Peyer's patch (tissue), 4 donors: ENCODE data around the gene FPR1.

Experiments
- CTCF ChIP-seq, 6 experiments: fragments of 450-650 bp in 4 of 6; fragments of 200-600 bp in 2 of 6; sonication (generic) in 1 of 6; IDR thresholded peaks; one replicate each; pipeline ENCODE4 v1.5.1; 2017 to 2019; ENCODE audit warnings: antibody characterized with exemption in 6 of 6, mild to moderate bottlenecking in 3 of 6, moderate library complexity in 1 of 6
- POLR2A ChIP-seq, 2 donors: fragments of 450-650 bp; IDR thresholded peaks; one replicate each; pipeline ENCODE4 v1.5.1; 2017; ENCODE audit warnings: antibody characterized with exemption in 2 of 2, mild to moderate bottlenecking in 2 of 2, moderate library complexity in 2 of 2

GRCh38 chr19:51702103-51702824, 49.4 kb downstream of the FPR1 start:
- TF ChIP-seq CTCF (IDR thresholded peaks at IDR 0.05) (no peak), POLR2A (IDR thresholded peaks at IDR 0.05) (peak in 1 of 2 donors; percentile 31)
